ENCODE data around the gene PHGDH. TPM values are rescaled to one million over a fixed set of nuclear protein-coding genes. Genes with fewer than 3 reads are reported as not detected.

The PHGDH gene
- total and polyA plus RNA-seq, 8 donors, result 31.9 to 132 (median 107) TPM

DNA sequence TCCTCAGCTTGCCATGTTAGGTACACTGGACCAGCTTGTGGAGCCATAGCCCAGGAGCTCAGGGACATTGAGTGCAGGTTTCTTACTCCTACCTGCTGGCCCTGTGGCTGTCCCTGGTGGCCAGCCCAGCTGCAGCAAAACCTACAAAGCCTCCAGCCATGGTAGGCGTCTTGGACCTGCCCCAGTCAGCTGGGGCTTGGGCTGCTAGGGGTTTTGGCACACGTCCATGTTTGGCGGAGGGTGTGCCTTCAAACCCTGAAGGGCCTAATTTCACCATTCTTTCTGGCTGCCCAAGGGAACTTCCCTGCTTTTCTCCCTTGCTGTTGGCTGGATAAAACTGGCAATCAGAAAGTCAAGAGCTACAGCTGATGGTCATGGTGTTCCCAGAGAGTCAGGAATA lies 31.6 kb downstream of the PHGDH start:
- H3K4me1 ChIP-seq, result no peaks in the 10 kb centered on the region
- no peaks in the 10 kb centered on the region for H3K9me3 ChIP-seq
- DNase-seq (no peak), ATAC-seq (no peak)
- peaks cover 0 to 9% of the 10 kb centered on the region in 2 donors for H3K36me3 ChIP-seq
- H3K27ac ChIP-seq, result no peak overlapping the region
- intact Hi-C loops (cut with DNase I), result no loop called here
- TF ChIP-seq, protein P1, sequence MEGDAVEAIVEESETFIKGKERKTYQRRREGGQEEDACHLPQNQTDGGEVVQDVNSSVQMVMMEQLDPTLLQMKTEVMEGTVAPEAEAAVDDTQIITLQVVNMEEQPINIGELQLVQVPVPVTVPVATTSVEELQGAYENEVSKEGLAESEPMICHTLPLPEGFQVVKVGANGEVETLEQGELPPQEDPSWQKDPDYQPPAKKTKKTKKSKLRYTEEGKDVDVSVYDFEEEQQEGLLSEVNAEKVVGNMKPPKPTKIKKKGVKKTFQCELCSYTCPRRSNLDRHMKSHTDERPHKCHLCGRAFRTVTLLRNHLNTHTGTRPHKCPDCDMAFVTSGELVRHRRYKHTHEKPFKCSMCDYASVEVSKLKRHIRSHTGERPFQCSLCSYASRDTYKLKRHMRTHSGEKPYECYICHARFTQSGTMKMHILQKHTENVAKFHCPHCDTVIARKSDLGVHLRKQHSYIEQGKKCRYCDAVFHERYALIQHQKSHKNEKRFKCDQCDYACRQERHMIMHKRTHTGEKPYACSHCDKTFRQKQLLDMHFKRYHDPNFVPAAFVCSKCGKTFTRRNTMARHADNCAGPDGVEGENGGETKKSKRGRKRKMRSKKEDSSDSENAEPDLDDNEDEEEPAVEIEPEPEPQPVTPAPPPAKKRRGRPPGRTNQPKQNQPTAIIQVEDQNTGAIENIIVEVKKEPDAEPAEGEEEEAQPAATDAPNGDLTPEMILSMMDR (IDR thresholded peaks at IDR 0.05), result no peak
- no peak overlapping the region for H3K4me3 ChIP-seq
- no peaks in the 10 kb centered on the region for H3K27me3 ChIP-seq

DNA sequence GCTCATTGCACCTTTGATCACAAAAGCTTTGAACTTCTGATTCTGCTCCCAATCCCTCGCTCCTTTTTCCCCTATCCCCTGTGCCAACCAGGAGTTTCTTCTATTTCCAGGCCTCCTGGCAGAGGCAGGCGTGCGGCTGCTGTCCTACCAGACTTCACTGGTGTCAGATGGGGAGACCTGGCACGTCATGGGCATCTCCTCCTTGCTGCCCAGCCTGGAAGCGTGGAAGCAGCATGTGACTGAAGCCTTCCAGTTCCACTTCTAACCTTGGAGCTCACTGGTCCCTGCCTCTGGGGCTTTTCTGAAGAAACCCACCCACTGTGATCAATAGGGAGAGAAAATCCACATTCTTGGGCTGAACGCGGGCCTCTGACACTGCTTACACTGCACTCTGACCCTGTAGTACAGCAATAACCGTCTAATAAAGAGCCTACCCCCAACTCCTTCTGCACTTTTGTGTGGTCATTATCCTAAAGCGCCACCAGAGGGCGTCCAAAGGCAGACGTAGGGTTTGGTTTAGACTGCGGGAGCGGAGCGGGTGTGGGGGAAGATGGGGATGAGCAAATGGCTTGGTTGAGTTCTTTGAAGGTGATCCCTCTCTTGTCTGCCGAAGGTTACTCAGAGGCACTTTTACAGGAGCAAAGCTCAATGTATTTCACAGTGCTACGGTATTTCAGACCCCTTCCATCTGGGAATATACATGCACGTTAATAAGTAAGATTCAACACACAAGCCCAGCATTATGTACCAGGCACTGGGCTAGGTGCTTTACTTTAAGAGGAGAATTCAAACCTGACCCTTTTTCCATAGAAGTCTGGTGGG lies 32.3 kb downstream of the PHGDH start:
- TF ChIP-seq, protein P1 (IDR thresholded peaks at IDR 0.05), result peak; percentile 53 to 72
- peaks cover 0 to 9% of the 10 kb centered on the region in 2 donors for H3K36me3 ChIP-seq
- H3K9me3 ChIP-seq, result no peaks in the 10 kb centered on the region
- no peak overlapping the region for H3K4me3 ChIP-seq
- no peaks in the 10 kb centered on the region for H3K27me3 ChIP-seq
- no peak overlapping the region for H3K27ac ChIP-seq
- no peaks in the 10 kb centered on the region for H3K4me1 ChIP-seq
- intact Hi-C loops (cut with DNase I), result no loop called here
- DNase-seq (peak in 3 of 4 donors; percentile 57 to 81 (median 67)), ATAC-seq (peak; percentile 90)

DNA sequence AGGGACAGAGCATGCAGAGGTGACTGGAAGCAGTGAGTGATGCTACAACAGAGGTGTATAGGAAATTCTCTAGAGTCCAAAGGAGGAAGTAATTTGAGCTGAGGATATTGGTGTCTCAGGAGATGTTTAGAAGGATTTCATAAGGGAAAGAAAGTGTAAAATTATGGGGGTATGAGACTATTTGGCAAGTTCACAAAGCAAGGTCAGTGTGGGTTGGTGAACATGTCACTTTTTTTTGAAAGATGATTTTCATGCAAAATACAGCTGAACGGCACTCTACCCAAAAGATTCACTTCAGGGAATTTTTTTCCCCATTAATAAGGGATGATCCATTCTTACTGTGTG lies 32.8 kb downstream of the PHGDH start:
- TF ChIP-seq, protein P1 (IDR thresholded peaks at IDR 0.05), result no peak
- intact Hi-C loops (cut with DNase I), result no loop called here
- DNase-seq, result no peak
- no peak overlapping the region for H3K27ac ChIP-seq
- H3K4me3 ChIP-seq, result no peak overlapping the region
- no peak for ATAC-seq
- H3K9me3 ChIP-seq, result no peaks in the 10 kb centered on the region
- no peaks in the 10 kb centered on the region for H3K4me1 ChIP-seq
- H3K36me3 ChIP-seq, result peaks cover 0 to 9% of the 10 kb centered on the region in 2 donors
- no peaks in the 10 kb centered on the region for H3K27me3 ChIP-seq

DNA sequence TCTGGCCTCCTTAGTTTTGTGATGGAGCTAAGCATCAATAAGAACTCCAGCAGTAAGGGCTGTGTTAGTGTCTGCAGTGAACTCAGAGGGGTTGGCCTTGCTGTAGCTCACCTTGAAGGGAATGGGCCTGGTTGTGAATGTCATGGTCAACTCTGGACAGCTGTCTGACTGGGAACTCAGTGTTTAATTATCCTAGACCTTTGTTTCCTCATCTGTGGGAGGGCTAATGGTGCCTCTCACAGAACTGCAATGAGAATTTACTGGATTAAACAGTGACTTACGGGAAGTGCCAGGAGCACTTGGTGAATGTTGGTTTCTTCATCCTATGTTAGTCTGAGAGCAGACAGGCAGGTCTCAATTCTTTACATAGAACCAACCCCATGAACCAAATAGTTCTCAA lies 33.3 kb downstream of the PHGDH start:
- ATAC-seq, result no peak
- TF ChIP-seq, protein P1 (IDR thresholded peaks at IDR 0.05), result no peak
- no peaks in the 10 kb centered on the region for H3K9me3 ChIP-seq
- intact Hi-C loops (cut with DNase I), result no loop called here
- no peak overlapping the region for H3K27ac ChIP-seq
- H3K36me3 ChIP-seq, result peaks cover 0 to 9% of the 10 kb centered on the region in 2 donors
- no peak overlapping the region for H3K4me3 ChIP-seq
- no peaks in the 10 kb centered on the region for H3K4me1 ChIP-seq
- H3K27me3 ChIP-seq, result no peaks in the 10 kb centered on the region
- no peak for DNase-seq

DNA sequence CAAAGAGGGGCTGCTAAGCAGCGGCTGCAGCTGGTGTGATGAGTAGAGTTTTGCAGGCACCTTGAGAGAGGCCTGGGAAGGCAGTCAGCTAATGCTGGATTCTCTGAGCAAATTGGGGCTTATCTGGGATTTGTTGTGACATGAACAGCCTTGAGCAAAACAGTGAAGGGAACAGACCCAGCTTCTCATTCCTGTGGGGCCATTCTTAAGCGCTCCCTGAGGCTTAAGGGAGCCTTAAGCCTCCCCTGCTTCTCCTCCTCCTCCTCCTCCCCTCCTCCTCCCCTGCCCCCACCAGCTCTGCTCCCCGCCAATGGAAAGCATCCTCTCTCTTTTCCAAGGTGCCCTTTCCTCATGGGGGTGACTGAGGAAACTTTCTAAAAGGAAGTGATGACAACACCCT lies 35.7 kb downstream of the PHGDH start:
- H3K27ac ChIP-seq, result no peak overlapping the region

More for the DNA sequence above, 35.7 kb downstream of the PHGDH start:
- Histone ChIP-seq H3K9me3 (no peaks in the 10 kb centered on the region), H3K4me3 (no peak overlapping the region), H3K36me3 (no peaks in the 10 kb centered on the region), H3K27me3 (no peaks in the 10 kb centered on the region), H3K4me1 (no peaks in the 10 kb centered on the region)
- DNase-seq (no peak), ATAC-seq (no peak)
- TF ChIP-seq, protein P1 (IDR thresholded peaks at IDR 0.05), result no peak
- intact Hi-C loops (cut with DNase I), result no loop called here
